Measurements from ENCODE around the gene GDPD4.

Gene GDPD4

DNA sequence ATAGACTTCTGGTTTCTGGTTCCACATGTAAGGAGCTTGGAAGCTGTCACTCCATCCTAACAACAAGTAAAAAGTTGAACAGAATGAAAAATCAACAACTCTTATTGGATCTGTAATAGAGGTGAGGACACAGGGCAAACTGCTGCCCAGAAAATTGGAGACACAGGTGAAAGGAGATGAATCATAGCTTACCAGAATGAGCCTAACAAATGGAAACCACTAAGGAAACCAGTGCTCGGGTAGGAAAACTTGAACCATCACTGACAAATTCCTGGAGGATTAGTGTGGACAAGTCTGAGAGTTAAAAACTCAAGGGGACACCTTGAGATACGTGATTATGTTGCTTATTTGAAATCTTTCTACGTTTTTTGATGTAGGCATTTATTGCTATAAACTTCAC lies 52.1 kb downstream of the GDPD4 start:
- Histone ChIP-seq H3K4me3 (ENCODE audit: low read length in 2 of 2) (no peak overlapping the region), H4K8ac (ENCODE audit: low read depth, low read length) (no peak overlapping the region), H3K4me1 (ENCODE audit: control insufficient read depth in 2 of 2, insufficient read depth in 1 of 2, low read depth in 1 of 2, low read length in 2 of 2) (no peaks in the 10 kb centered on the region), H3K4ac (ENCODE audit: low read length) (no peak overlapping the region), H2BK120ac (ENCODE audit: low read depth, low read length) (no peak overlapping the region), H3K9ac (ENCODE audit: low read depth, low read length, poor library complexity) (no peak overlapping the region), H2AK5ac (ENCODE audit: low read depth, low read length) (no peak overlapping the region), H4K91ac (ENCODE audit: low read depth, low read length, poor library complexity) (no peak overlapping the region), H2BK15ac (ENCODE audit: low read length) (no peak overlapping the region), H3K14ac (ENCODE audit: low read length) (no peak overlapping the region), H3K23ac (ENCODE audit: low read depth, low read length, poor library complexity) (no peak overlapping the region), H3K27ac (replicated peaks; ENCODE audit: low read length) (no peak overlapping the region), H3K9me3 (replicated peaks in 1 of 2; ENCODE audit: control insufficient read depth in 2 of 2, insufficient read depth in 1 of 2, low read depth in 1 of 2, low read length in 2 of 2) (no peaks in the 10 kb centered on the region), H2BK12ac (ENCODE audit: low read length) (no peak overlapping the region), H3K36me3 (replicated peaks in 1 of 2; ENCODE audit: control insufficient read depth in 2 of 2, insufficient read depth in 2 of 2, low read length in 2 of 2) (no peaks in the 10 kb centered on the region), H2AFZ (ENCODE audit: low read length) (no peak overlapping the region), H3K18ac (ENCODE audit: low read length) (no peak overlapping the region), H2BK5ac (ENCODE audit: low read length) (no peak overlapping the region), H3K79me1 (ENCODE audit: low read depth, low read length) (no peaks in the 10 kb centered on the region), H3K27me3 (ENCODE audit: control insufficient read depth in 3 of 3, insufficient read depth in 3 of 3, low read depth in 1 of 3, low read length in 3 of 3) (peaks cover 0 to 3% (median 0%) of the 10 kb centered on the region in 3 experiments), H3K4me2 (ENCODE audit: insufficient read depth, low read length, poor library complexity, severe bottlenecking) (no peak overlapping the region)
- WGBS, 2 donors (ENCODE audit: extremely low coverage in 2 of 2, insufficient read length in 2 of 2, insufficient replicate concordance in 1 of 2), result no CpG with 5 or more reads among the region's 3 CpGs
- DNase-seq (ENCODE audit: low spot score), result no peak

DNA sequence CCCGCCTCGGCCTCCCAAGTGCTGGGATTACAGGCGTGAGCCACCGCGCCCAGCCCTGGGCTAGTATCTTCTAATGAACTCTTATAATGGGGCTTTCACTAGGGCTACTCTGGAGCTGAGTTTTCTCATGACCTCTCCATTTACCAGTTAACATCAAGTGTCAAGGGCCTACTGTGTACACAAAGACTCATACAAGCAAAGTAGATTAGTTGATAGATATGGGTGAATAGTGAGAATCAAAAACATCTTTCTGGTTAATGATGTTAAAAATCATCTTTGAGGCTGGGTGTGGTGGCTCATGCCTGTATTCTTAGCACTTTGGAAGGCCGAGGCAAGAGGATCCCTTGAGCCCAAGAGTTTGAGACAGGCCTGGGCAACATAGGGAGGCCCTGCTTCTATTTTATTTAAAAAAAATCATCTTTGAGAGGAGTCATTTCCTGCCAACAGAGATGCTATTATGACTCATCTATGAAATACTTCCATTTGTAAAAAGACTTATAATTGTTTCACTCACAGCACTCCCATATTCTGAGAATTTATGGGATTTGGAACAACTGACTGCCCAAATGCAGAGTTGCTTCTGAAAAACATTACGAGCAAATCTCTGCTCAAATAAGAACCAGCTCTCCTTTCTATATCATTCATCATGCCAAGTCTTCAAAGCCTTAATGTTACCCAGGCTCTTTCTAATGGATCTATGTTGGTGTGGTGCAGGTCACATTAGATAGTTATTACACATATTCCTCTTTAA lies 57.0 kb downstream of the GDPD4 start:
- no peak overlapping the region for H2BK120ac ChIP-seq (ENCODE audit: low read depth, low read length)
- H3K4me1 ChIP-seq (ENCODE audit: control insufficient read depth in 2 of 2, insufficient read depth in 1 of 2, low read depth in 1 of 2, low read length in 2 of 2), result no peaks in the 10 kb centered on the region
- H3K36me3 ChIP-seq (replicated peaks in 1 of 2; ENCODE audit: control insufficient read depth in 2 of 2, insufficient read depth in 2 of 2, low read length in 2 of 2), result no peaks in the 10 kb centered on the region
- H3K4ac ChIP-seq (ENCODE audit: low read length), result no peak overlapping the region
- no peak overlapping the region for H3K4me2 ChIP-seq (ENCODE audit: insufficient read depth, low read length, poor library complexity, severe bottlenecking)
- no peaks in the 10 kb centered on the region for H3K9me3 ChIP-seq (replicated peaks in 1 of 2; ENCODE audit: control insufficient read depth in 2 of 2, insufficient read depth in 1 of 2, low read depth in 1 of 2, low read length in 2 of 2)
- no peak overlapping the region for H3K18ac ChIP-seq (ENCODE audit: low read length)
- H3K79me1 ChIP-seq (ENCODE audit: low read depth, low read length), result no peaks in the 10 kb centered on the region
- no peaks in the 10 kb centered on the region for H3K27me3 ChIP-seq (ENCODE audit: control insufficient read depth in 3 of 3, insufficient read depth in 3 of 3, low read depth in 1 of 3, low read length in 3 of 3)
- H3K23ac ChIP-seq (ENCODE audit: low read depth, low read length, poor library complexity), result no peak overlapping the region
- H4K91ac ChIP-seq (ENCODE audit: low read depth, low read length, poor library complexity), result no peak overlapping the region
- no peak overlapping the region for H2BK12ac ChIP-seq (ENCODE audit: low read length)
- H2AK5ac ChIP-seq (ENCODE audit: low read depth, low read length), result no peak overlapping the region
- no peak overlapping the region for H2AFZ ChIP-seq (ENCODE audit: low read length)
- H3K4me3 ChIP-seq (ENCODE audit: low read length in 2 of 2), result no peak overlapping the region
- H4K8ac ChIP-seq (ENCODE audit: low read depth, low read length), result no peak overlapping the region
- no peak overlapping the region for H3K27ac ChIP-seq (replicated peaks; ENCODE audit: low read length)
- no peak for DNase-seq (ENCODE audit: low spot score)
- WGBS, 2 donors (ENCODE audit: extremely low coverage in 2 of 2, insufficient read length in 2 of 2, insufficient replicate concordance in 1 of 2), result no CpG with 5 or more reads among the region's 7 CpGs
- H3K14ac ChIP-seq (ENCODE audit: low read length), result no peak overlapping the region
- no peak overlapping the region for H2BK15ac ChIP-seq (ENCODE audit: low read length)
- H2BK5ac ChIP-seq (ENCODE audit: low read length), result no peak overlapping the region
- H3K9ac ChIP-seq (ENCODE audit: low read depth, low read length, poor library complexity), result no peak overlapping the region

DNA sequence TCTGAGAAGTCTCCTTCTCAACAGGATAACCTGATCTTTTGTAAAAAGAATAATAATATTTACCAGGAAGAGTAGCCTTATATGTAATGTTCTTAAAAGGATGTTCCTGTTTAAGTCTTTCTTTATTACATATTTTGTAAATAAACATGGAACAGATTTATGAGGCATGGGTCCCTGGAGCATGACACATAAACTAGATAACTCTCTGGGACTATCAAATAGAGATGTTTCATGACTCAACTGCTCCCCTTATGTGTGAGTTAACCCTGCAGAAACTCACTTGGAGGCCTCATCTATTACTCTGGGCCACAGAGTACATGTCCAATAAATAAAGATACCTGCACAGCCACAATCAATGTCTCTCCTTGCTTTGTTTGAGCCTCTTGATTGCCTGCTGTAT lies 64.6 kb downstream of the GDPD4 start:
- no peak overlapping the region for H2AK5ac ChIP-seq (ENCODE audit: low read depth, low read length)
- no peak overlapping the region for H2AFZ ChIP-seq (ENCODE audit: low read length)
- no peak overlapping the region for H4K91ac ChIP-seq (ENCODE audit: low read depth, low read length, poor library complexity)
- H2BK120ac ChIP-seq (ENCODE audit: low read depth, low read length), result no peak overlapping the region
- H4K8ac ChIP-seq (ENCODE audit: low read depth, low read length), result no peak overlapping the region
- H3K27me3 ChIP-seq (ENCODE audit: control insufficient read depth in 3 of 3, insufficient read depth in 3 of 3, low read depth in 1 of 3, low read length in 3 of 3), result peaks cover 0 to 3% (median 0%) of the 10 kb centered on the region in 3 experiments
- H3K9me3 ChIP-seq (replicated peaks in 1 of 2; ENCODE audit: control insufficient read depth in 2 of 2, insufficient read depth in 1 of 2, low read depth in 1 of 2, low read length in 2 of 2), result no peaks in the 10 kb centered on the region
- no peak overlapping the region for H3K18ac ChIP-seq (ENCODE audit: low read length)
- H2BK15ac ChIP-seq (ENCODE audit: low read length), result no peak overlapping the region
- H3K36me3 ChIP-seq (replicated peaks in 1 of 2; ENCODE audit: control insufficient read depth in 2 of 2, insufficient read depth in 2 of 2, low read length in 2 of 2), result no peaks in the 10 kb centered on the region
- no peak overlapping the region for H3K14ac ChIP-seq (ENCODE audit: low read length)
- no peak for DNase-seq (ENCODE audit: low spot score)
- no peak overlapping the region for H3K23ac ChIP-seq (ENCODE audit: low read depth, low read length, poor library complexity)
- no peak overlapping the region for H3K4ac ChIP-seq (ENCODE audit: low read length)
- no peak overlapping the region for H3K4me2 ChIP-seq (ENCODE audit: insufficient read depth, low read length, poor library complexity, severe bottlenecking)
- H3K9ac ChIP-seq (ENCODE audit: low read depth, low read length, poor library complexity), result no peak overlapping the region
- no peak overlapping the region for H3K27ac ChIP-seq (replicated peaks; ENCODE audit: low read length)
- no peaks in the 10 kb centered on the region for H3K79me1 ChIP-seq (ENCODE audit: low read depth, low read length)
- no peak overlapping the region for H2BK5ac ChIP-seq (ENCODE audit: low read length)
- H2BK12ac ChIP-seq (ENCODE audit: low read length), result no peak overlapping the region
- no peaks in the 10 kb centered on the region for H3K4me1 ChIP-seq (ENCODE audit: control insufficient read depth in 2 of 2, insufficient read depth in 1 of 2, low read depth in 1 of 2, low read length in 2 of 2)
- H3K4me3 ChIP-seq (ENCODE audit: low read length in 2 of 2), result no peak overlapping the region

DNA sequence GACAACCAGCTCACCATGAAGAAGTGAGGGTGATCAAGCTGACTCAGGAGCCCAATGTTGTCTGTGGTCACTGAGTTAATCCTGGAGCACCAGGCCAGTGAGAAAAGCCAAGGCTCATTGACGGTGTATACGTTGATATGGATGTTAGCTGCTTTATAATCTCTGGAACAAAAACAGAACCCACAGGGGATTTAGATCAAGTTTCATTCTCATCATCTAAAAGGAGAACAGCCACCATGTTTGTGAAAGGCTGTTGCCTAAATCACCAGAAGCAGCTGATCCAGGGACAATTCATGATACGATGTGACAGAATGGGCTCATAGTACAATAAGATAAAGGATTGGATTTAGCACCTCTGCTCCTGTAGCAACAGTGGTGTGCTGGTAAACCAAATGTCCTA lies 68.5 kb downstream of the GDPD4 start:
- Histone ChIP-seq H4K8ac (ENCODE audit: low read depth, low read length) (no peak overlapping the region), H3K4me1 (ENCODE audit: control insufficient read depth in 2 of 2, insufficient read depth in 1 of 2, low read depth in 1 of 2, low read length in 2 of 2) (no peaks in the 10 kb centered on the region), H3K4ac (ENCODE audit: low read length) (no peak overlapping the region), H3K27me3 (ENCODE audit: control insufficient read depth in 3 of 3, insufficient read depth in 3 of 3, low read depth in 1 of 3, low read length in 3 of 3) (peaks cover 0 to 13% (median 0%) of the 10 kb centered on the region in 3 experiments), H2AK5ac (ENCODE audit: low read depth, low read length) (no peak overlapping the region), H2BK12ac (ENCODE audit: low read length) (no peak overlapping the region), H3K9ac (ENCODE audit: low read depth, low read length, poor library complexity) (no peak overlapping the region), H2BK15ac (ENCODE audit: low read length) (no peak overlapping the region), H3K14ac (ENCODE audit: low read length) (no peak overlapping the region), H3K79me1 (ENCODE audit: low read depth, low read length) (no peaks in the 10 kb centered on the region), H3K4me3 (ENCODE audit: low read length in 2 of 2) (no peak overlapping the region), H4K91ac (ENCODE audit: low read depth, low read length, poor library complexity) (no peak overlapping the region), H3K36me3 (replicated peaks in 1 of 2; ENCODE audit: control insufficient read depth in 2 of 2, insufficient read depth in 2 of 2, low read length in 2 of 2) (no peaks in the 10 kb centered on the region), H2AFZ (ENCODE audit: low read length) (no peak overlapping the region), H3K4me2 (ENCODE audit: insufficient read depth, low read length, poor library complexity, severe bottlenecking) (no peak overlapping the region), H2BK5ac (ENCODE audit: low read length) (no peak overlapping the region), H3K27ac (replicated peaks; ENCODE audit: low read length) (no peak overlapping the region), H3K23ac (ENCODE audit: low read depth, low read length, poor library complexity) (no peak overlapping the region), H3K18ac (ENCODE audit: low read length) (no peak overlapping the region), H2BK120ac (ENCODE audit: low read depth, low read length) (no peak overlapping the region), H3K9me3 (replicated peaks in 1 of 2; ENCODE audit: control insufficient read depth in 2 of 2, insufficient read depth in 1 of 2, low read depth in 1 of 2, low read length in 2 of 2) (no peaks in the 10 kb centered on the region)
- WGBS, 2 donors (ENCODE audit: extremely low coverage in 2 of 2, insufficient read length in 2 of 2, insufficient replicate concordance in 1 of 2), result no CpG with 5 or more reads among the region's 3 CpGs
- no peak for DNase-seq (ENCODE audit: low spot score)
